H1 (cell line): Measurements from ENCODE around the gene PLXNA4. TPM values are rescaled to one million over a fixed set of nuclear protein-coding genes. Genes with fewer than 3 reads are reported as not detected.

Experiments used
- EZH2 ChIP-seq: fragments of 200-600 bp; sonication (generic); IDR thresholded peaks from 2 replicates; pipeline ENCODE4 v1.7.1; 2012; ENCODE audit warnings: low read depth, mild to moderate bottlenecking, moderate library complexity, low read length, inconsistent platforms; ENCODE audit not compliant: severe bottlenecking
- JUN ChIP-seq: IDR thresholded peaks from 2 replicates; pipeline ENCODE4 v1.6.1; 2011; ENCODE audit warnings: low read depth, mild to moderate bottlenecking, improper control_type of control experiment, low read length
- KDM1A ChIP-seq: fragments of 200-600, 300-600 bp; sonication (generic); IDR thresholded peaks from 2 replicates; pipeline ENCODE4 v1.7.1; 2016; ENCODE audit warnings: mild to moderate bottlenecking, low read length, borderline replicate concordance
- KDM4A ChIP-seq: IDR thresholded peaks from one replicate; pipeline ENCODE4 v1.7.1; 2012; ENCODE audit warnings: low read depth, mild to moderate bottlenecking, moderate library complexity, low read length, inconsistent platforms; ENCODE audit not compliant: severe bottlenecking
- NANOG ChIP-seq: IDR thresholded peaks from 2 replicates; pipeline ENCODE4 v1.6.1; 2011; ENCODE audit warnings: low read length, low read depth, mild to moderate bottlenecking, inconsistent platforms; ENCODE audit not compliant: insufficient read depth, poor library complexity, severe bottlenecking
- NRF1 ChIP-seq: IDR thresholded peaks from 2 replicates; pipeline ENCODE4 v1.6.1; 2011; ENCODE audit warnings: mild to moderate bottlenecking, low read depth, low read length, improper control_type of control experiment
- POU5F1 ChIP-seq: IDR thresholded peaks from 2 replicates; pipeline ENCODE4 v1.6.1; 2011; ENCODE audit warnings: low read depth, mild to moderate bottlenecking, low read length, moderate library complexity
- RNF2 ChIP-seq: fragments of 200-900, 300-1000 bp; sonication (generic); IDR thresholded peaks from 2 replicates; pipeline ENCODE4 v1.7.1; 2016; ENCODE audit warnings: borderline replicate concordance, low read depth, mild to moderate bottlenecking, antibody characterized with exemption, low read length; ENCODE audit not compliant: poor library complexity, severe bottlenecking; ENCODE audit errors: missing control alignments
- TCF12 ChIP-seq: IDR thresholded peaks from 2 replicates; pipeline ENCODE4 v1.6.1; 2011; ENCODE audit warnings: low read depth, mild to moderate bottlenecking, low read length
- polyA plus RNA-seq, 7 experiments: library from polyadenylated mRNA; depleted of rRNA in 3 of 7; stranded (reverse) in 5 of 7; unstranded in 2 of 7; fragments of >200 nt in 5 of 7; fragments of 200-250 nt in 2 of 7; gene quantifications; 1 replicate in 5 of 7; 2 replicates in 1 of 7; 4 replicates in 1 of 7; pipeline versions ENCODE4 v1.2.1 to v1.2.3, GENCODE V29; 2011 to 2013; ENCODE audit warnings: missing spikeins in 2 of 7, mixed read lengths in 2 of 7
- total RNA-seq: library from RNA; stranded (reverse); fragmentation: NEBNext Ultra II Directional; extraction: Animal tissue kit (Norgen Biotek cat#: 25700); gene quantifications from 2 replicates; pipeline ENCODE4 v1.2.1, GENCODE V29; 2021
- TF ChIP-seq, protein P1 (sequence below): fragments of 300-600 bp; sonication (generic); IDR thresholded peaks from 2 replicates; pipeline ENCODE4 v1.7.1; 2012; ENCODE audit warnings: low read length, moderate library complexity, mild to moderate bottlenecking, inconsistent platforms; ENCODE audit not compliant: insufficient replicate concordance

PLXNA4 gene
- total and polyA plus RNA-seq, 2 of the 8 experiments (the other 6 are each of a cell fraction or from before 2014, with no cell fraction given): 0.76 to 0.79 TPM

DNA sequence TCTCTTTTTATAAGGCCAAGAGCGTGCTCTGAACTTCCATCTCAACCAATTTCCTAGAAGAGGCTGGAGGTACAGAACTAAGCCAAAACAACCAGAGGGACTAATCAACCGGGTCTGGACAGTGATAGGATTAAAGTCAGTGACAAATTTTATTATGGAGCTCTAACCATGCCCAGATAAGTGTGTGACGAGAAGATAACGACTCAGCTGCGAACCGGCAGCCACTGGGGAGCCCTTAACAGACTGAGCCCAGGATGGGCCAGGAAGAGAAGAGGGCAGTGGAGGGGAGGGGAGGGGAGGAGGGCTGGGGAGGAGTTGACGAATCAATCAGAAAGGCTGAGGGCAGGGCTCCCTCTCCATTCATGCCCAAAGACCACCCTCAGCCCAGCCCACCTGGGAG, 119.9 kb downstream of the PLXNA4 start (continued):
- TF ChIP-seq RNF2 (no peak), POU5F1 (no peak), NANOG (no peak), KDM4A (no peak), TCF12 (no peak), EZH2 (no peak), KDM1A (no peak), NRF1 (no peak), JUN (no peak)
- TF ChIP-seq, protein P1, sequence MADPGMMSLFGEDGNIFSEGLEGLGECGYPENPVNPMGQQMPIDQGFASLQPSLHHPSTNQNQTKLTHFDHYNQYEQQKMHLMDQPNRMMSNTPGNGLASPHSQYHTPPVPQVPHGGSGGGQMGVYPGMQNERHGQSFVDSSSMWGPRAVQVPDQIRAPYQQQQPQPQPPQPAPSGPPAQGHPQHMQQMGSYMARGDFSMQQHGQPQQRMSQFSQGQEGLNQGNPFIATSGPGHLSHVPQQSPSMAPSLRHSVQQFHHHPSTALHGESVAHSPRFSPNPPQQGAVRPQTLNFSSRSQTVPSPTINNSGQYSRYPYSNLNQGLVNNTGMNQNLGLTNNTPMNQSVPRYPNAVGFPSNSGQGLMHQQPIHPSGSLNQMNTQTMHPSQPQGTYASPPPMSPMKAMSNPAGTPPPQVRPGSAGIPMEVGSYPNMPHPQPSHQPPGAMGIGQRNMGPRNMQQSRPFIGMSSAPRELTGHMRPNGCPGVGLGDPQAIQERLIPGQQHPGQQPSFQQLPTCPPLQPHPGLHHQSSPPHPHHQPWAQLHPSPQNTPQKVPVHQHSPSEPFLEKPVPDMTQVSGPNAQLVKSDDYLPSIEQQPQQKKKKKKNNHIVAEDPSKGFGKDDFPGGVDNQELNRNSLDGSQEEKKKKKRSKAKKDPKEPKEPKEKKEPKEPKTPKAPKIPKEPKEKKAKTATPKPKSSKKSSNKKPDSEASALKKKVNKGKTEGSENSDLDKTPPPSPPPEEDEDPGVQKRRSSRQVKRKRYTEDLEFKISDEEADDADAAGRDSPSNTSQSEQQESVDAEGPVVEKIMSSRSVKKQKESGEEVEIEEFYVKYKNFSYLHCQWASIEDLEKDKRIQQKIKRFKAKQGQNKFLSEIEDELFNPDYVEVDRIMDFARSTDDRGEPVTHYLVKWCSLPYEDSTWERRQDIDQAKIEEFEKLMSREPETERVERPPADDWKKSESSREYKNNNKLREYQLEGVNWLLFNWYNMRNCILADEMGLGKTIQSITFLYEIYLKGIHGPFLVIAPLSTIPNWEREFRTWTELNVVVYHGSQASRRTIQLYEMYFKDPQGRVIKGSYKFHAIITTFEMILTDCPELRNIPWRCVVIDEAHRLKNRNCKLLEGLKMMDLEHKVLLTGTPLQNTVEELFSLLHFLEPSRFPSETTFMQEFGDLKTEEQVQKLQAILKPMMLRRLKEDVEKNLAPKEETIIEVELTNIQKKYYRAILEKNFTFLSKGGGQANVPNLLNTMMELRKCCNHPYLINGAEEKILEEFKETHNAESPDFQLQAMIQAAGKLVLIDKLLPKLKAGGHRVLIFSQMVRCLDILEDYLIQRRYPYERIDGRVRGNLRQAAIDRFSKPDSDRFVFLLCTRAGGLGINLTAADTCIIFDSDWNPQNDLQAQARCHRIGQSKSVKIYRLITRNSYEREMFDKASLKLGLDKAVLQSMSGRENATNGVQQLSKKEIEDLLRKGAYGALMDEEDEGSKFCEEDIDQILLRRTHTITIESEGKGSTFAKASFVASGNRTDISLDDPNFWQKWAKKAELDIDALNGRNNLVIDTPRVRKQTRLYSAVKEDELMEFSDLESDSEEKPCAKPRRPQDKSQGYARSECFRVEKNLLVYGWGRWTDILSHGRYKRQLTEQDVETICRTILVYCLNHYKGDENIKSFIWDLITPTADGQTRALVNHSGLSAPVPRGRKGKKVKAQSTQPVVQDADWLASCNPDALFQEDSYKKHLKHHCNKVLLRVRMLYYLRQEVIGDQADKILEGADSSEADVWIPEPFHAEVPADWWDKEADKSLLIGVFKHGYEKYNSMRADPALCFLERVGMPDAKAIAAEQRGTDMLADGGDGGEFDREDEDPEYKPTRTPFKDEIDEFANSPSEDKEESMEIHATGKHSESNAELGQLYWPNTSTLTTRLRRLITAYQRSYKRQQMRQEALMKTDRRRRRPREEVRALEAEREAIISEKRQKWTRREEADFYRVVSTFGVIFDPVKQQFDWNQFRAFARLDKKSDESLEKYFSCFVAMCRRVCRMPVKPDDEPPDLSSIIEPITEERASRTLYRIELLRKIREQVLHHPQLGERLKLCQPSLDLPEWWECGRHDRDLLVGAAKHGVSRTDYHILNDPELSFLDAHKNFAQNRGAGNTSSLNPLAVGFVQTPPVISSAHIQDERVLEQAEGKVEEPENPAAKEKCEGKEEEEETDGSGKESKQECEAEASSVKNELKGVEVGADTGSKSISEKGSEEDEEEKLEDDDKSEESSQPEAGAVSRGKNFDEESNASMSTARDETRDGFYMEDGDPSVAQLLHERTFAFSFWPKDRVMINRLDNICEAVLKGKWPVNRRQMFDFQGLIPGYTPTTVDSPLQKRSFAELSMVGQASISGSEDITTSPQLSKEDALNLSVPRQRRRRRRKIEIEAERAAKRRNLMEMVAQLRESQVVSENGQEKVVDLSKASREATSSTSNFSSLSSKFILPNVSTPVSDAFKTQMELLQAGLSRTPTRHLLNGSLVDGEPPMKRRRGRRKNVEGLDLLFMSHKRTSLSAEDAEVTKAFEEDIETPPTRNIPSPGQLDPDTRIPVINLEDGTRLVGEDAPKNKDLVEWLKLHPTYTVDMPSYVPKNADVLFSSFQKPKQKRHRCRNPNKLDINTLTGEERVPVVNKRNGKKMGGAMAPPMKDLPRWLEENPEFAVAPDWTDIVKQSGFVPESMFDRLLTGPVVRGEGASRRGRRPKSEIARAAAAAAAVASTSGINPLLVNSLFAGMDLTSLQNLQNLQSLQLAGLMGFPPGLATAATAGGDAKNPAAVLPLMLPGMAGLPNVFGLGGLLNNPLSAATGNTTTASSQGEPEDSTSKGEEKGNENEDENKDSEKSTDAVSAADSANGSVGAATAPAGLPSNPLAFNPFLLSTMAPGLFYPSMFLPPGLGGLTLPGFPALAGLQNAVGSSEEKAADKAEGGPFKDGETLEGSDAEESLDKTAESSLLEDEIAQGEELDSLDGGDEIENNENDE: no peak
